ENCODE results near the gene FGD3.

Gene FGD3

GRCh38 chr9:92944921-92945320 is 2.4 kb upstream of the FGD3 start:
- Histone ChIP-seq H3K9me2 (replicated peaks; ENCODE audit: insufficient read depth, low read length) (no peaks in the 10 kb centered on the region), H3F3A (ENCODE audit: insufficient read depth, low read length) (no peaks in the 10 kb centered on the region), H3K9ac (ENCODE audit: low read length) (no peak overlapping the region), H3K36me3 (replicated peaks; ENCODE audit: insufficient read depth, low read length) (no peaks in the 10 kb centered on the region), H2AFZ (ENCODE audit: low read length) (no peak overlapping the region), H3K27ac (ENCODE audit: low read length) (no peak overlapping the region), H3K79me2 (ENCODE audit: low read length) (no peaks in the 10 kb centered on the region), H3K4me1 (ENCODE audit: low read length) (no peaks in the 10 kb centered on the region), H4K20me1 (ENCODE audit: insufficient read depth, low read length) (no peaks in the 10 kb centered on the region), H3K4me2 (ENCODE audit: low read depth, low read length) (no peak overlapping the region), H3K4me3 (ENCODE audit: low read length) (no peak overlapping the region), H3K9me3 (replicated peaks; ENCODE audit: insufficient read depth, low read length) (no peaks in the 10 kb centered on the region), H3K27me3 (replicated peaks; ENCODE audit: insufficient read depth, low read length) (no peaks in the 10 kb centered on the region)
- DNase-seq = no peak
- TF ChIP-seq EZH2phosphoT487 (IDR thresholded peaks at IDR 0.05; ENCODE audit: low read length) (no peak), CTCF (IDR thresholded peaks at IDR 0.05; ENCODE audit: low read length) (no peak), EZH2 (optimal IDR thresholded peaks at IDR 0.05; ENCODE audit: low read depth, low read length) (no peak)

DNA sequence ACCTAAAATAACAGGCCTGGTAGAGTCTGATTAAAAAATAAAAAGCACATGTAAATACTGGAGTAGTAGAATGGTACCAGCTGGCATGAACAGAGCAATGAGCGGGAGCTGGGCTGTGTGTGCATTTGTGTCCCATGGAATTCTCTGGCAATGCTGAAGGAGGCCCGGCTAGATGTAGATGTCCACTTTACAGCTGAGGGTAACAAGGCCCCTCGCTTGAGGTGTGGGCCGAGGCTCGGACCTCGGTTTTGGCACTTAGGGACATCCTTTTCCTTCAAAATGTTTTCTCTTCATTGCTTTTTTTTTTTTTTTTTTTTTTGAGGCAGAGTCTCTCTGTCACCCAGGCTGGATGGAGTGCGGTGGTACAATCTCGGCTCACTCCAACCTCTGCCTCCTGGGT is 1.5 kb upstream of the FGD3 start:
- H3K27me3 ChIP-seq (replicated peaks; ENCODE audit: insufficient read depth, low read length) = no peaks in the 10 kb centered on the region
- H2AFZ ChIP-seq (ENCODE audit: low read length) = no peak overlapping the region
- H3K4me2 ChIP-seq (ENCODE audit: low read depth, low read length) = no peak overlapping the region
- H3K9me3 ChIP-seq (replicated peaks; ENCODE audit: insufficient read depth, low read length) = no peaks in the 10 kb centered on the region
- no peaks in the 10 kb centered on the region for H3K9me2 ChIP-seq (replicated peaks; ENCODE audit: insufficient read depth, low read length)
- no peaks in the 10 kb centered on the region for H3K4me1 ChIP-seq (ENCODE audit: low read length)
- no peak for TF ChIP-seq EZH2 (optimal IDR thresholded peaks at IDR 0.05; ENCODE audit: low read depth, low read length)
- no peak for TF ChIP-seq EZH2phosphoT487 (IDR thresholded peaks at IDR 0.05; ENCODE audit: low read length)
- TF ChIP-seq CTCF (IDR thresholded peaks at IDR 0.05; ENCODE audit: low read length) = no peak
- no peak overlapping the region for H3K9ac ChIP-seq (ENCODE audit: low read length)
- H4K20me1 ChIP-seq (ENCODE audit: insufficient read depth, low read length) = no peaks in the 10 kb centered on the region
- no peak for DNase-seq
- H3K27ac ChIP-seq (ENCODE audit: low read length) = no peak overlapping the region
- H3K79me2 ChIP-seq (ENCODE audit: low read length) = no peaks in the 10 kb centered on the region
- H3K36me3 ChIP-seq (replicated peaks; ENCODE audit: insufficient read depth, low read length) = no peaks in the 10 kb centered on the region
- H3K4me3 ChIP-seq (ENCODE audit: low read length) = no peak overlapping the region
- no peaks in the 10 kb centered on the region for H3F3A ChIP-seq (ENCODE audit: insufficient read depth, low read length)

DNA sequence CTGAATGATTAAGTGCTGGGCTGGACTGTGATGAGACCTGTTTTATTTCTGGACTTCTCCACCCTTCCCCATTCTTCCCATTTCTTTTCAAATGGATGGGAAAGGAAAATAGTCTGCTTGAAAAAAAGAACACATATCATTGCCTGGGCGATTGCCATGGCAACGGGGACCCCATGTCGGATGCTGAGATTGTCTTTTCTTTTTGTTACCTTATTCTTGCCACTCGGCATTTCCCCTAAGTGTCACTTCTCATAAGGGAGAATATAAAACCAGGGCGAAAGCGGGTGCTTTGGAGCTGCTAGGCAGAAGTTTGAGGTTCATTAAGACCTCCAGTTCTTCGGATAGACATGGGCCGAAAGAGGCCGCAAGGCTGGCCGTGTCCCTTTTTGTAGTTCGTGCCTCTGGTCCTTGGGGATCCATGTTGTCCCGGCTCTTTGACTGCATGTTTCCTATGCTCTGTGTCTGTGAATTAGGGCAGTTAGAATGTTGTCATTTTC is 763 bp downstream of the FGD3 start:
- no peaks in the 10 kb centered on the region for H4K20me1 ChIP-seq (ENCODE audit: insufficient read depth, low read length)
- H3K27ac ChIP-seq (ENCODE audit: low read length) = no peak overlapping the region
- TF ChIP-seq EZH2 (optimal IDR thresholded peaks at IDR 0.05; ENCODE audit: low read depth, low read length) (no peak), CTCF (IDR thresholded peaks at IDR 0.05; ENCODE audit: low read length) (no peak), EZH2phosphoT487 (IDR thresholded peaks at IDR 0.05; ENCODE audit: low read length) (no peak)
- no peak overlapping the region for H3K4me3 ChIP-seq (ENCODE audit: low read length)
- no peaks in the 10 kb centered on the region for H3K9me3 ChIP-seq (replicated peaks; ENCODE audit: insufficient read depth, low read length)
- H2AFZ ChIP-seq (ENCODE audit: low read length) = no peak overlapping the region
- no peaks in the 10 kb centered on the region for H3K36me3 ChIP-seq (replicated peaks; ENCODE audit: insufficient read depth, low read length)
- peak overlapping the region; percentile 50; the same call in 1 of the 2 replicates for H3K4me2 ChIP-seq (ENCODE audit: low read depth, low read length)
- no peaks in the 10 kb centered on the region for H3K27me3 ChIP-seq (replicated peaks; ENCODE audit: insufficient read depth, low read length)
- no peaks in the 10 kb centered on the region for H3K9me2 ChIP-seq (replicated peaks; ENCODE audit: insufficient read depth, low read length)
- no peaks in the 10 kb centered on the region for H3F3A ChIP-seq (ENCODE audit: insufficient read depth, low read length)
- no peaks in the 10 kb centered on the region for H3K4me1 ChIP-seq (ENCODE audit: low read length)
- DNase-seq = no peak
- H3K9ac ChIP-seq (ENCODE audit: low read length) = no peak overlapping the region
- H3K79me2 ChIP-seq (ENCODE audit: low read length) = no peaks in the 10 kb centered on the region
